ENCODE results near the gene MAPK6.

MAPK6 gene

GRCh38 chr15:52060501-52060900 lies 41.5 kb downstream of the MAPK6 start:
- H3K4me1 ChIP-seq (ENCODE audit: control insufficient read depth in 5 of 5, insufficient read depth in 5 of 5, low read length in 5 of 5), result no peaks in the 10 kb centered on the region
- no peak overlapping the region for H3K4me3 ChIP-seq (ENCODE audit: low read depth in 1 of 5, low read length in 5 of 5)
- H3K27ac ChIP-seq (ENCODE audit: low read depth, low read length), result no peak overlapping the region
- no peak overlapping the region for H3K9ac ChIP-seq (ENCODE audit: low read length in 5 of 5)
- H3K27me3 ChIP-seq (ENCODE audit: control insufficient read depth in 5 of 5, insufficient read depth in 4 of 5, low read length in 5 of 5), result no peaks in the 10 kb centered on the region
- H3K9me3 ChIP-seq (ENCODE audit: control insufficient read depth in 5 of 5, low read length in 5 of 5), result no peaks in the 10 kb centered on the region
- peaks cover 46 to 78% (median 66%) of the 10 kb centered on the region in 5 donors for H3K36me3 ChIP-seq (ENCODE audit: control insufficient read depth in 5 of 5, insufficient read depth in 5 of 5, low read length in 5 of 5)

DNA sequence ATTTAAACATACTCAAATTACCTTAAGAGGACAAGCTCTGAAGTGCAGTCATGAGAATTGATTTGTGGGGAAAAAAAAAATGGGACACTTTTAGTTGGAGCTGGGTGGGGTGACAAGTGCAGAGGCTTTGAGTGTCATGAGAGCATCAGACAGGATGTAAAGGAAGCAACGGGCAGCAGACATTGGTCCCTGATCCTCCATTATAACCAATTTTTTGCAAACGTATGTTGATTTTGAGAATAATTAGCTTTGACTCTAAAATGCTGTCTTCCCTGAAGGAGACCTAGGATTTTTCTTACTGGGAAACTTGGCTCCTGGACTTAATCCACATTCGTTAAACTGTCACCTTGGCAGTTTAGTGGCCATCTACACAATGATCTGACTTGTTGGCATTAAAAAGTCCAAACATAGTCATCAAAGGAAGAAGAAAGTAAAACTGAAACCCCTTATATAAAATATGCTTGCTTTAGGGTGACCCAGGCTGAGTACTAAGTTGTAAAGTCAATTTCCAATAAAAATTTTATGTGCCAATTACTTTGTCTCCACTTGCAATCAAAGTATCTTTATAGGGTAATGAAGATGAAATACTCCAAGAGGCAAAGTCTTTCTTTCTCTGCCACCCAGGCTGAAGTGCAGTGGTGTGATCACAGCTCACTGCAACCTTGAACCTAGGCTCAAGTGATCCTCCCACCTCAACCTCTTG lies 48.0 kb downstream of the MAPK6 start:
- Histone ChIP-seq H3K9me3 (ENCODE audit: control insufficient read depth in 5 of 5, low read length in 5 of 5) (no peaks in the 10 kb centered on the region), H3K36me3 (ENCODE audit: control insufficient read depth in 5 of 5, insufficient read depth in 5 of 5, low read length in 5 of 5) (peaks cover 18 to 31% (median 29%) of the 10 kb centered on the region in 5 donors), H3K4me3 (ENCODE audit: low read depth in 1 of 5, low read length in 5 of 5) (no peak overlapping the region), H3K4me1 (ENCODE audit: control insufficient read depth in 5 of 5, insufficient read depth in 5 of 5, low read length in 5 of 5) (no peaks in the 10 kb centered on the region), H3K27me3 (ENCODE audit: control insufficient read depth in 5 of 5, insufficient read depth in 4 of 5, low read length in 5 of 5) (no peaks in the 10 kb centered on the region), H3K27ac (ENCODE audit: low read depth, low read length) (no peak overlapping the region), H3K9ac (ENCODE audit: low read length in 5 of 5) (no peak overlapping the region)

- Histone ChIP-seq H3K9me3 (ENCODE audit: control insufficient read depth in 5 of 5, low read length in 5 of 5) (no peaks in the 10 kb centered on the region), H3K4me3 (ENCODE audit: low read depth in 1 of 5, low read length in 5 of 5) (no peak overlapping the region), H3K27me3 (ENCODE audit: control insufficient read depth in 5 of 5, insufficient read depth in 4 of 5, low read length in 5 of 5) (no peaks in the 10 kb centered on the region), H3K4me1 (ENCODE audit: control insufficient read depth in 5 of 5, insufficient read depth in 5 of 5, low read length in 5 of 5) (no peaks in the 10 kb centered on the region), H3K9ac (ENCODE audit: low read length in 5 of 5) (no peak overlapping the region), H3K27ac (ENCODE audit: low read depth, low read length) (no peak overlapping the region), H3K36me3 (ENCODE audit: control insufficient read depth in 5 of 5, insufficient read depth in 5 of 5, low read length in 5 of 5) (peaks cover 15 to 30% (median 23%) of the 10 kb centered on the region in 5 donors)
Observed at GRCh38 chr15:52067545-52067926, 48.5 kb downstream of the MAPK6 start.

DNA sequence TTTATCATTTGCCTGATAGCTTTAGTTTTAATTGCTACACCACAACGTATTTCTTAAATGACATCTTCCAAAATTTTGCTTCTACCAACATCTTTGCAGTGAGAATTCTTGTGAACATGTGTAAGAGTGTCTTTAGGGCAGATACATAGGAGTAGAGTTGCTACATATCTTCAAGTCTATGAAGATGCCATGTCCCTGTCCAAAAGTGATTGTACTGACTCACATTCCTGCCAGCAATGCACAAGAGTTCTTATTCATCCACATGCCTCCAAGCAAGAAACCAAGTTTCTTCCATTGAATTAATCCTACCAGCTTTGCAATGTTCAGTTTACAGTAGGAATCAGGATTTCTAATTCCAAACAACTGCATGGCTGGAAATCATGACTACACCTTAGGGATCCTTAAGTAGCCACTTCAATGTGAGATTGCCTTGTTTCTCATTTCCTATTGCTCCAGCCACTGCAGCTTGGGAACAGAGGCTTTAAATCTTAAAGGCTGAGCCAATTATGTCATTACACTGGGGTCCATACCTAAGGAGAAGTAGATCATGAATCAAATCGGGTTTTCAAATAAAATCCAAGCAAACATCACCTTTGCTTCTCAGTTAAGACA lies 49.1 kb downstream of the MAPK6 start:
- Histone ChIP-seq H3K4me1 (ENCODE audit: control insufficient read depth in 5 of 5, insufficient read depth in 5 of 5, low read length in 5 of 5) (no peaks in the 10 kb centered on the region), H3K27me3 (ENCODE audit: control insufficient read depth in 5 of 5, insufficient read depth in 4 of 5, low read length in 5 of 5) (no peaks in the 10 kb centered on the region), H3K4me3 (ENCODE audit: low read depth in 1 of 5, low read length in 5 of 5) (no peak overlapping the region), H3K27ac (ENCODE audit: low read depth, low read length) (no peak overlapping the region), H3K9me3 (ENCODE audit: control insufficient read depth in 5 of 5, low read length in 5 of 5) (no peaks in the 10 kb centered on the region), H3K9ac (ENCODE audit: low read length in 5 of 5) (no peak overlapping the region), H3K36me3 (ENCODE audit: control insufficient read depth in 5 of 5, insufficient read depth in 5 of 5, low read length in 5 of 5) (peaks cover 11 to 30% (median 18%) of the 10 kb centered on the region in 5 donors)

DNA sequence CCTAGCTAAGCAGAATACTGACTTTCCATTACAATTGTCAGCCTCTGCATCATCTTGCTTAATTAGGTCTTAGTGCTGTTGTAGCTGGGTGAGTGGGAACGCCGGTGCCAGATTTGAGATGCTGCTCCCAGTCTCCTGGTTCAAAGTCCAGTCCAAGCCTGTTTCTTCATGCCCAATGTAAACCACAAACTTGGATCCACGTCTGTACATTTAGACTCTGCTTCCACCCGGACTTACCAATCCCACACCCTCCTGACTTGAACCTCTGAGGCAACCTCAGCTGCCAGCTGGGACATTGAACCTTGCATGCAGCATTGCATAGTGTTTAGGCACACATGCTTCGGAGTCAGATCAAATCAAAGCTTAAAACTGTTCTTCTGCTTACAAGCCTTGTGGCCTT lies 50.5 kb downstream of the MAPK6 start:
- no peaks in the 10 kb centered on the region for H3K27me3 ChIP-seq (ENCODE audit: control insufficient read depth in 5 of 5, insufficient read depth in 4 of 5, low read length in 5 of 5)
- H3K9me3 ChIP-seq (ENCODE audit: control insufficient read depth in 5 of 5, low read length in 5 of 5), result no peaks in the 10 kb centered on the region
- no peak overlapping the region for H3K9ac ChIP-seq (ENCODE audit: low read length in 5 of 5)
- H3K27ac ChIP-seq (ENCODE audit: low read depth, low read length), result no peak overlapping the region
- H3K4me3 ChIP-seq (ENCODE audit: low read depth in 1 of 5, low read length in 5 of 5), result no peak overlapping the region
- H3K4me1 ChIP-seq (ENCODE audit: control insufficient read depth in 5 of 5, insufficient read depth in 5 of 5, low read length in 5 of 5), result no peaks in the 10 kb centered on the region
- H3K36me3 ChIP-seq (ENCODE audit: control insufficient read depth in 5 of 5, insufficient read depth in 5 of 5, low read length in 5 of 5), result peaks cover under 1 to 17% (median 7%) of the 10 kb centered on the region in 5 donors

- no peaks in the 10 kb centered on the region for H3K27me3 ChIP-seq (ENCODE audit: control insufficient read depth in 5 of 5, insufficient read depth in 4 of 5, low read length in 5 of 5)
- no peak overlapping the region for H3K27ac ChIP-seq (ENCODE audit: low read depth, low read length)
- no peaks in the 10 kb centered on the region for H3K9me3 ChIP-seq (ENCODE audit: control insufficient read depth in 5 of 5, low read length in 5 of 5)
- H3K4me3 ChIP-seq (ENCODE audit: low read depth in 1 of 5, low read length in 5 of 5), result no peak overlapping the region
- no peaks in the 10 kb centered on the region for H3K4me1 ChIP-seq (ENCODE audit: control insufficient read depth in 5 of 5, insufficient read depth in 5 of 5, low read length in 5 of 5)
- peaks cover 0 to 1% (median 0%) of the 10 kb centered on the region in 5 donors for H3K36me3 ChIP-seq (ENCODE audit: control insufficient read depth in 5 of 5, insufficient read depth in 5 of 5, low read length in 5 of 5)
- no peak overlapping the region for H3K9ac ChIP-seq (ENCODE audit: low read length in 5 of 5)
Observed at GRCh38 chr15:52071570-52071969, 52.6 kb downstream of the MAPK6 start.

DNA sequence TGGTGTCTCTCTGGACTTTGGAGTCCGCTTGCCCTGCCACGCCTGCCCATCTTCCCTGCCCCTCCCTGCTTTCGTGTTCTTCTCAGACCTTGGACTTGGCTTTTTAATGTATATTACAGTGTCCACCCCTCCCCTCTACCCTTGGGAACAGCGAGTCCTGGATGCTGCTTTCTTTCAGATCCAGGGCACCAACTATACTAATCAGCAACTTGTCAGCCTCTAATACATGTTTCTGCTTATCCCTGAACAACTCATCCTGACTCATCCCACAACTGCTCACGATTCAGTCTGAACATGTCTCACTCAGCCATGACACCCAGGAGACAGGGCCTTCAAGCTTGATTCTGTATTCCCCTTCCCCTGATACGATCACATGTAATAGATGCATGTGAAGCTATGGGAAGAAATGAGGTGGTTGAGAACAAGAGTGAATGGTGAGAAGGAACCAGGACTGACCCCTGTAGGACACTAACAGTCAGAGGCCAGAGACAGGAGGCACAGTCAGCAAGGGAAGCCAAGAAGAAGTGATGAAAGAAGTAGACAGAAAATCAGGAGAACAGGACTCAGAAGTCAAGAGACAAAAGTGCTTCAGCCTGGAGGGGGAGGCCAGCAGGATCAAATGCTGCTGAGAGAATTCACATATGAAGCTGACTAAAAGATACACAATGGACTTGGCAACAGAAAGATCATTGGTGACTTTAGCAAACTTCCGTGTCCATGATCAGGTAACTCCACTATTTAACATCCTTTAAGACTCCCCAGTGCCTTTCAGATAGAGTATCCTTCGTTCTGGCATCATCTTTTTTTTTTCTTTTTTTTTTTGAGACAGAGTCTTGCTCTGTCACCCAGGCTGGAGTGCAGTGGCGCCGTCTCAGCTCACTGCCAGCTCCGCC lies 58.1 kb downstream of the MAPK6 start:
- Histone ChIP-seq H3K27me3 (ENCODE audit: control insufficient read depth in 5 of 5, insufficient read depth in 4 of 5, low read length in 5 of 5) (no peaks in the 10 kb centered on the region), H3K4me3 (ENCODE audit: low read depth in 1 of 5, low read length in 5 of 5) (no peak overlapping the region), H3K36me3 (ENCODE audit: control insufficient read depth in 5 of 5, insufficient read depth in 5 of 5, low read length in 5 of 5) (no peaks in the 10 kb centered on the region), H3K4me1 (ENCODE audit: control insufficient read depth in 5 of 5, insufficient read depth in 5 of 5, low read length in 5 of 5) (peaks cover 0 to 5% (median 0%) of the 10 kb centered on the region in 5 donors), H3K9me3 (ENCODE audit: control insufficient read depth in 5 of 5, low read length in 5 of 5) (no peaks in the 10 kb centered on the region), H3K27ac (ENCODE audit: low read depth, low read length) (no peak overlapping the region), H3K9ac (ENCODE audit: low read length in 5 of 5) (no peak overlapping the region)

GRCh38 chr15:52078197-52078875 lies 59.3 kb downstream of the MAPK6 start:
- no peaks in the 10 kb centered on the region for H3K36me3 ChIP-seq (ENCODE audit: control insufficient read depth in 5 of 5, insufficient read depth in 5 of 5, low read length in 5 of 5)
- no peaks in the 10 kb centered on the region for H3K27me3 ChIP-seq (ENCODE audit: control insufficient read depth in 5 of 5, insufficient read depth in 4 of 5, low read length in 5 of 5)
- peaks cover 0 to 6% (median 3%) of the 10 kb centered on the region in 5 donors for H3K4me1 ChIP-seq (ENCODE audit: control insufficient read depth in 5 of 5, insufficient read depth in 5 of 5, low read length in 5 of 5)
- H3K4me3 ChIP-seq (ENCODE audit: low read depth in 1 of 5, low read length in 5 of 5), result no peak overlapping the region
- no peaks in the 10 kb centered on the region for H3K9me3 ChIP-seq (ENCODE audit: control insufficient read depth in 5 of 5, low read length in 5 of 5)
- H3K9ac ChIP-seq (ENCODE audit: low read length in 5 of 5), result no peak overlapping the region
- H3K27ac ChIP-seq (ENCODE audit: low read depth, low read length), result no peak overlapping the region

DNA sequence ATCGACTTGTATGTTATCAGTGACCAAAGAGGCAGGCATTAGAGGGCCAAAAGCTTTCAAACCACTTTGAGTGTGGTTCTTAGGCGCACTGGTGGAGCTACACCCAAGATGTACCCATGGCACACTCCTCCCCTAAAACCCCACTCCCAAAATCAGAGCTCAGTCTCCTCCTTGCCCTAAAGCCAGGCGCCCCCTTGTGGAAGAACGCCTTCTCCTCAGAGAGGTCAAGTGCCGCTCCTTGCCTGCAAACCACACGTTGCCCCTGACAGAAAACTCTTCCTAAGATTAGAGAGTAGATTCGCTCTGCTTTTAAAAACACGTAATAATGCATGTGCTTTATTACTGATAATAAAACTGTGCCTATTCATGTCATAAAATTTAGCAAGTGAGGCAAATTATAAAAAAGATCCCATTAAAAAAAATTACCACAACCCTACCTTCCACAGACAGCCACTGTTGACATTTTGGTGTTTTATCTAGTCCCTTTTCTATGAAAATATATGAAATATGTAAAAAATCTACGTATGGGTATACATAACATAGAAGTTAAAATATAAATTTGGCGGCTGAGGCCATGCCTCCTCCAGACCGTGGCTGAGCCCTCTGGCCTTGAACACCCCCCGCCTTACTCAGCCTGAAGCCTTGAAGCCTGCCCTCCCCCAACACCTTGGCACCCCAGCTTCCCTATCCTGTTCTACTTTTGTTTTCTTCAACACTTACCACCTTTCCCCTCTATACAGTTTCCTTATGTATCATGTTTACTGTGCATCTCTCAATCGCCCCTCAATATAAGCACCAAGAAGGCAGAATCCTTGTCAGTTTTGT lies 60.1 kb downstream of the MAPK6 start:
- no peaks in the 10 kb centered on the region for H3K27me3 ChIP-seq (ENCODE audit: control insufficient read depth in 5 of 5, insufficient read depth in 4 of 5, low read length in 5 of 5)
- H3K9me3 ChIP-seq (ENCODE audit: control insufficient read depth in 5 of 5, low read length in 5 of 5), result no peaks in the 10 kb centered on the region
- peaks cover 0 to 6% (median 3%) of the 10 kb centered on the region in 5 donors for H3K4me1 ChIP-seq (ENCODE audit: control insufficient read depth in 5 of 5, insufficient read depth in 5 of 5, low read length in 5 of 5)
- H3K27ac ChIP-seq (ENCODE audit: low read depth, low read length), result no peak overlapping the region
- H3K4me3 ChIP-seq (ENCODE audit: low read depth in 1 of 5, low read length in 5 of 5), result no peak overlapping the region
- H3K9ac ChIP-seq (ENCODE audit: low read length in 5 of 5), result no peak overlapping the region
- no peaks in the 10 kb centered on the region for H3K36me3 ChIP-seq (ENCODE audit: control insufficient read depth in 5 of 5, insufficient read depth in 5 of 5, low read length in 5 of 5)

All from subcutaneous abdominal adipose tissue (tissue), 5 donors.